Neural progenitor cell (in vitro differentiated cells): ENCODE results near the gene SYNM. TPM values are rescaled to one million over a fixed set of nuclear protein-coding genes. Genes with fewer than 3 reads are reported as not detected.

Experiments
- DNase-seq: peaks from one replicate; pipeline ENCODE4 v3.0.0-alpha.2; 2016; ENCODE audit warnings: low spot score
- H2AFZ ChIP-seq: fragments of 200-600 bp; sonication (generic); replicated peaks from 2 replicates; pipeline ENCODE4 v1.6.1; 2016; ENCODE audit warnings: antibody characterized with exemption
- H3F3A ChIP-seq: fragments of 200-600 bp; sonication (generic); 2 replicates; pipeline ENCODE4 v1.6.1; 2016; ENCODE audit warnings: antibody characterized with exemption, low read depth
- H3K27ac ChIP-seq: fragments of 200-600 bp; sonication (generic); 2 replicates; pipeline ENCODE4 v1.5.1; 2016; ENCODE audit warnings: mild to moderate bottlenecking
- H3K27me3 ChIP-seq: fragments of 200-600 bp; sonication (generic); 2 replicates; pipeline ENCODE4 v1.6.1; 2016; ENCODE audit warnings: mild to moderate bottlenecking, moderate library complexity
- H3K36me3 ChIP-seq: fragments of 200-600 bp; sonication (generic); 2 replicates; pipeline ENCODE4 v1.5.1; 2016
- H3K4me1 ChIP-seq: fragments of 200-600 bp; sonication (generic); 2 replicates; pipeline ENCODE4 v1.6.1; 2016; ENCODE audit warnings: mixed run types
- H3K4me2 ChIP-seq: fragments of 200-600 bp; sonication (generic); 2 replicates; pipeline ENCODE4 v1.6.1; 2016
- H3K4me3 ChIP-seq: fragments of 200-600 bp; sonication (generic); 2 replicates; pipeline ENCODE4 v1.5.1; 2016
- H3K79me2 ChIP-seq: fragments of 200-600 bp; sonication (generic); 2 replicates; pipeline ENCODE4 v1.6.1; 2016; ENCODE audit warnings: low read depth
- H3K9ac ChIP-seq: fragments of 200-600 bp; sonication (generic); 2 replicates; pipeline ENCODE4 v1.6.1; 2016
- H3K9me3 ChIP-seq: fragments of 200-600 bp; sonication (generic); 2 replicates; pipeline ENCODE4 v1.5.1; 2016; ENCODE audit warnings: low read depth
- H4K20me1 ChIP-seq: fragments of 200-600 bp; sonication (generic); 2 replicates; pipeline ENCODE4 v1.6.1; 2016; ENCODE audit warnings: low read depth
- H3K27ac Mint-ChIP-seq: 3 replicates; pipeline ENCODE4 v1.8.0; 2021; ENCODE audit warnings: mixed read lengths
- H3K27me3 Mint-ChIP-seq: 2 replicates; pipeline ENCODE4 v1.8.0; 2022; ENCODE audit warnings: low read depth, mild to moderate bottlenecking, inconsistent platforms, moderate library complexity, mixed read lengths; ENCODE audit not compliant: insufficient read depth
- H3K36me3 Mint-ChIP-seq: 3 replicates; pipeline ENCODE4 v1.8.0; 2021; ENCODE audit warnings: mixed read lengths
- H3K4me1 Mint-ChIP-seq: 3 replicates; pipeline ENCODE4 v1.8.0; 2021; ENCODE audit warnings: mixed read lengths
- H3K4me3 Mint-ChIP-seq: 3 replicates; pipeline ENCODE4 v1.8.0; 2021; ENCODE audit warnings: mild to moderate bottlenecking, moderate library complexity, mixed read lengths
- H3K9me3 Mint-ChIP-seq: 3 replicates; pipeline ENCODE4 v1.8.0; 2020; ENCODE audit warnings: mixed read lengths
- CTCF ChIP-seq: fragments of 200-600 bp; sonication (generic); IDR thresholded peaks from 2 replicates; pipeline ENCODE4 v1.5.1; 2017; ENCODE audit warnings: antibody characterized with exemption, mild to moderate bottlenecking
- EZH2 ChIP-seq: fragments of 200-600 bp; sonication (generic); IDR thresholded peaks from 2 replicates; pipeline ENCODE4 v1.6.1; 2017; ENCODE audit warnings: antibody characterized with exemption, mild to moderate bottlenecking, moderate library complexity
- EZH2phosphoT487 ChIP-seq: fragments of 200-600 bp; sonication (generic); IDR thresholded peaks from 2 replicates; pipeline ENCODE4 v1.6.1; 2017; ENCODE audit warnings: antibody characterized with exemption
- total RNA-seq: library from RNA; depleted of rRNA; stranded (reverse); fragments of >200 nt; gene quantifications from 2 replicates; pipeline ENCODE4 v1.2.3, GENCODE V29; 2015; ENCODE audit warnings: low replicate concordance

The SYNM gene
- total RNA-seq, 1 donor from 2014 or later, result 0.97 TPM

- Histone ChIP-seq H2AFZ (no peak overlapping the region), H3F3A (peaks cover 12% of the 10 kb centered on the region), H3K27me3 (peaks cover 18% of the 10 kb centered on the region), H4K20me1 (peaks cover 8% of the 10 kb centered on the region), H3K79me2 (no peaks in the 10 kb centered on the region), H3K4me3 (no peak overlapping the region), H3K9me3 (no peaks in the 10 kb centered on the region), H3K27ac (no peak overlapping the region), H3K9ac (no peak overlapping the region), H3K36me3 (no peaks in the 10 kb centered on the region), H3K4me2 (no peak overlapping the region), H3K4me1 (peaks cover 10% of the 10 kb centered on the region)
- Mint-ChIP-seq H3K4me3 (no peak overlapping the region), H3K36me3 (no peaks in the 10 kb centered on the region), H3K27me3 (peaks cover 2% of the 10 kb centered on the region), H3K27ac (no peak overlapping the region), H3K9me3 (no peaks in the 10 kb centered on the region), H3K4me1 (peaks cover 10% of the 10 kb centered on the region)
- no peak for DNase-seq
- TF ChIP-seq EZH2phosphoT487 (no peak), CTCF (no peak), EZH2 (no peak)
Measured at GRCh38 chr15:99092554-99093172, 12.2 kb upstream of the SYNM start.

- Histone ChIP-seq H3K36me3 (no peaks in the 10 kb centered on the region), H3K4me1 (peaks cover 10% of the 10 kb centered on the region), H4K20me1 (peaks cover 8% of the 10 kb centered on the region), H3K4me3 (no peak overlapping the region), H3K27ac (no peak overlapping the region), H2AFZ (no peak overlapping the region), H3K27me3 (peaks cover 47% of the 10 kb centered on the region), H3K9ac (no peak overlapping the region), H3K79me2 (no peaks in the 10 kb centered on the region), H3F3A (peaks cover 12% of the 10 kb centered on the region), H3K4me2 (no peak overlapping the region), H3K9me3 (no peaks in the 10 kb centered on the region)
- H3K27me3 Mint-ChIP-seq, result peaks cover 7% of the 10 kb centered on the region
- no peaks in the 10 kb centered on the region for H3K9me3 Mint-ChIP-seq
- H3K27ac Mint-ChIP-seq, result peak overlapping the region; percentile 43
- H3K4me3 Mint-ChIP-seq, result no peak overlapping the region
- no peaks in the 10 kb centered on the region for H3K36me3 Mint-ChIP-seq
- peak; percentile 70 for DNase-seq
- H3K4me1 Mint-ChIP-seq, result peaks cover 10% of the 10 kb centered on the region
- peak; percentile 8 for TF ChIP-seq CTCF
- TF ChIP-seq EZH2phosphoT487, result no peak
- no peak for TF ChIP-seq EZH2
Measured at GRCh38 chr15:99095626-99096025, 9.3 kb upstream of the SYNM start.

- Histone ChIP-seq H3K9ac (no peak overlapping the region), H3K4me3 (no peak overlapping the region), H3K9me3 (no peaks in the 10 kb centered on the region), H3K36me3 (no peaks in the 10 kb centered on the region), H3K27me3 (peaks cover 54% of the 10 kb centered on the region), H3F3A (peaks cover 12% of the 10 kb centered on the region), H3K4me2 (no peak overlapping the region), H3K4me1 (peaks cover 10% of the 10 kb centered on the region), H3K27ac (no peak overlapping the region), H2AFZ (no peak overlapping the region), H4K20me1 (peaks cover 8% of the 10 kb centered on the region), H3K79me2 (no peaks in the 10 kb centered on the region)
- no peak for TF ChIP-seq CTCF
- no peak for TF ChIP-seq EZH2
- TF ChIP-seq EZH2phosphoT487, result no peak
- H3K36me3 Mint-ChIP-seq, result no peaks in the 10 kb centered on the region
- no peak for DNase-seq
- no peak overlapping the region for H3K27ac Mint-ChIP-seq
- no peaks in the 10 kb centered on the region for H3K9me3 Mint-ChIP-seq
- peaks cover 9% of the 10 kb centered on the region for H3K27me3 Mint-ChIP-seq
- H3K4me3 Mint-ChIP-seq, result no peak overlapping the region
- H3K4me1 Mint-ChIP-seq, result peaks cover 10% of the 10 kb centered on the region
Measured at GRCh38 chr15:99096173-99096893, 8.5 kb upstream of the SYNM start.
